GM21526 (cell line): ENCODE results near the gene PI4KA.
"Not testable (repeated sequence)": the region's sequence is repeated elsewhere in the genome, so short reads cannot be mapped to it uniquely, and the experiment has no call there.

Experiments used
- ATAC-seq: cut with Tn5 transposase; IDR thresholded peaks from one replicate; pipeline ENCODE4 v1.9.1; 2021; ENCODE audit warnings: moderate library complexity; ENCODE audit not compliant: unreplicated experiment, low FRiP score

PI4KA gene

GRCh38 chr22:20671409-20672081, 187.1 kb downstream of the PI4KA start:
- no peak for ATAC-seq

DNA sequence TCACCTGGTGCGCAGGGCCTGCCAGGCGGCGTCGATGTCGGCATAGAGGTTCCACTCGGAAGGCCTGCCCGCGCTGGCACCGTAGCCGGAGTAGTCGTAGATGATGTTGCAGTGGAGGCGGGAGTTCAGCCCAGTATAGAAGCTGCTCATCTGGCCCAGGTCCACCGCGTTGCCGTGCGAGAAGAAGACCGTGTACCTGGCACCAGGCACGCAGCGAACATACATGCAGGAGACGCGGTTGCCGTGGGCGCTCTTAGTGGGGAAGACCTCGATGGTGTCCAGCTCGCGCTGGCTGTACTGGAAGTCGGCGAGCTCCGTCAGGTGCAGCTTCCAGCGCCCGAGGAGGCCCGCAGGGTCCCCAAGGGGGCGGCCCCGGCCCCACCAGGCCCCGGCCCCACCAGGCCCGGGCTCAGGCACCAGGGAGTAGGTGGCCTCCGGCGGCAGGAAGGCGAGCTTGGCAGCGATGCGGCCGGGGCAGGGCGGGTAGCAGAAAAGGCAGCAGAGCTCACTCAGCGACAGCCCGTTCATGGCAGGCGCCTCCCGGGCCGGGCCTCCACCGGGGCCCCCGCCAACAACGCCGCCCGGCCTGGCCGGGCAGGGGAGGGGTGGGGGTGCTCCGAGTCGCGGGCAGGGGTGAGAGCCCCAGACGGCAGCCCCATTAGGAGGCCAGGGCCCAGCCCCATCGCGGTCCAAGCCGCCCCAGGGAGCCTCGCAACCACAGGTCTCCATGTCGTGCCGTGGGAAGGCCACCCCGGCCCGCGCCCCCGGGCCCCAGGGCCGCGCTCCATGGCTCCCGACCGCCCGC, 188.0 kb downstream of the PI4KA start:
- not testable (repeated sequence) for ATAC-seq

GRCh38 chr22:20669884-20670283, 188.7 kb downstream of the PI4KA start:
- not testable (repeated sequence) for ATAC-seq

GRCh38 chr22:20669471-20669870, 189.1 kb downstream of the PI4KA start:
- not testable (repeated sequence) for ATAC-seq

- not testable (repeated sequence) for ATAC-seq
These were observed 189.8 kb downstream of the PI4KA start for GRCh38 chr22:20668769-20669168.

DNA sequence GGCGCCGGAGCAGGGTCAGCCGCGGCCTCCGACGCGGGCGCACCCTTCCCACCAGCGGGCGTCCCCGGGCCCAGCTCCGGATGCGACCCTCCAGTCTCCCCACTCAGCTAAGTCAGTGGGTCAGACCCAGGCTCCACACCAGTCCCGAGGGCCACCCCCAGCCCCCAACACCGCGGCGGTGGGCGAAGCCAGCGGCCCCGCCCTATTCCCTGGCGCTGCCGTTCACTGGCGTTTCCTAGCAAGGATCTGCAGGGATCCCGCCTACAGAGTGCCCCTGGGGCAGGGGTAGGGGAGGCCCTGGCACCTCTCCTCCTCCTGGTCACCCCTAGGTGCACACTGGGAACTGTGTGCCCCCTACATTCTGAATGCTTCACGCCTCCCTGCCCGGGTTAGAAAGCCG, 190.4 kb downstream of the PI4KA start:
- not testable (repeated sequence) for ATAC-seq

GRCh38 chr22:20667548-20667947, 191.1 kb downstream of the PI4KA start:
- ATAC-seq, result not testable (repeated sequence)

DNA sequence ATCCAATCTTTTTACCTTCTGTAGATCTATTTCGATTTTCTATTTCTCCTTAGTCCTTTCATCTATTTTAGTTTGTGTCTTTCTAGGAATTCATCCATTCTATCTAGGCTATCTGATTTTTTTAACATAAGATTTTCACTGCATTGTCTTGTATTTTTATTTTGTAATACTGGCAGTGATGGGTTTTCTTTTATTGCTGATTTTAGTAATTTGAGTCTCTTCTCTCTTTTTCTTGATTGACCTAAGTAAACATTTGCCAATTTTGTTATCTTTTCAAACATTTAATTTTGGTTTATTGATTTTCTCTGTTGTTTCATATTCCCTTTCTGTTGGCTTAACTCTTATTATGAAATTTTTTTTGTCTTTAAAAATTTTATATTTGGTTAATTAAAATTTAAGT, 192.1 kb downstream of the PI4KA start:
- ATAC-seq, result no peak

DNA sequence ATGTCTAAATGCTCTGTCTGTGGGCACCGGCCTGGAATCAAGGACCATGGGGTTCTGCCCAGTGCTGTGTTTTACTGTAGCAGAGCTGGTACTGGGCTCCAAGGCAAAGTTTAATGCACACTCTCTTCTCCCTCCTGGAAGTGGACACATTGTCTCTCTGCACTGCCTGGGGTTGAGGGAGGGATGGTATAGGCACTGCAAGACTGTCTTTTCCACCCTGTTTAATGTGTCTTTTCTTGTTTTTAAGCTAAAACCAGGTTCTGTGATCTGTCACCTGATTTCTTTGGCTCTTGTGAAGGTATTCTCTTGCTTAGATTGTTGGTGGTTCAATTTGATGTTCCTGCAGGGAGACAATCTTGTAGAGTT, 194.0 kb downstream of the PI4KA start:
- no peak for ATAC-seq

DNA sequence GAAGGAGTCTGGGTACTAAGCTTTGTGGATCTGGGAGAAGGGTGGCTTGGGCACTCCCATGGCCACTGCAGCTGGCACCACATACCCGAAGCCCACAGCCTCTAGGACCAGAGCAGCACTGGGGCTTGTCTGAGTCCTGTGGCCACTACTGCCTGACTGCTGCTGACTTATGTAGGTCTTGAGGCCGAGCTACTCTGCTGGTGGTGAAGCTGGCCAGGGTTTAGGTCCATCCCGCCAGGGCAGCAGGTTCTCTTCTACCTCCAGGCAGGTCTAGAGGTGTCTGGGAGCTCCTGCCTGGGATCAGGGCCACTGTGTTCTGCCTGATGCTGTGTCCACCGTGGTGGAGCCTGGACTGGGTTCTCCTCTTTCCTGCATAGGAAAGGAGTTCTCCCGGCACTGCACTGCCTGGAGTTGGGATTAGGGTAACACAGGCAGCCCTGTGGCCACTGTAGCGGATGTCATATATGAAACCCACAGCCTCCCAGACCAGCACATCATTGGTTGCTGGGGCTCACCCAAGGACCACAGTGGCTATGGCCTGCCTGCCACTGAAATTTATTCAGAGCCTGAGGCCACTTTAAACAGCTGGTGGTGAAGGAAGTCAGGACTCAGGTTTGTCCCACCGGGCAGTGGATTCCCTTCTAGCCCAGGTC, 194.5 kb downstream of the PI4KA start:
- ATAC-seq, result no peak

DNA sequence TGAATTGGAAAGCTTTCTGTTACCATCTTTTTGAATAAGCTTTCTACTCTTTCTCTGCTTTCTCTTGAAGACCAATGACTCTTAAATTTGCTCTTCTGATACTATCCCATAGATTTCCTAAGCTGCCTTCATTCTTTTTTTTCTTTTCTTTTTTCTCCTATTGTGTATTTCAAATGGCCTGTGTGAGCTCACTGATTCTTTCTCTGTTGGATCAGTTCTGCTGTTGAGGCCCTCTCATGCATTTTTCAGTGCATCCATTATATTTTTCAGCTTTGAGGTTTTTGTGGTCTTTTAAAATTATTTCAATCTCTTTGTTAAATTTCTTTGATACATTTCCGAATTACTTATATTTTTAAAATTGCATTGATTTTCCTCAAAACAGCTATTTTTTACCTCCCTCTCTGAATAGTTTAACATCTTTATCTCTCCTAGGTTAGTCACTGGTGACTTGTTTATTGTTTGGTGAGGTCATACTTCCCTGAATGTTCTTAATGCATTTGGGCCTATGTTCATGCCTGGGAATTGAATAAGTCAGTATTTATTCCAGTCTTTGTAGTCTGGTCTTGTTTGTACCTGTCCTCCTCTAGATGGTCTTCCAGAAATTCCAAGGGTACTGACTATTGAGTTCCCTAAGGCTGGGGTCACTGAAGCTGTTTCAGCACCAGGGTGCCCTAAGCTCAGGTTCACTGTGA, 195.3 kb downstream of the PI4KA start:
- ATAC-seq, result no peak

- not testable (repeated sequence) for ATAC-seq
These were observed 196.0 kb downstream of the PI4KA start for GRCh38 chr22:20662524-20663036.

- ATAC-seq, result no peak
These were observed 197.1 kb downstream of the PI4KA start for GRCh38 chr22:20661473-20661872.

- no peak for ATAC-seq
These were observed 198.1 kb downstream of the PI4KA start for GRCh38 chr22:20660441-20661054.

DNA sequence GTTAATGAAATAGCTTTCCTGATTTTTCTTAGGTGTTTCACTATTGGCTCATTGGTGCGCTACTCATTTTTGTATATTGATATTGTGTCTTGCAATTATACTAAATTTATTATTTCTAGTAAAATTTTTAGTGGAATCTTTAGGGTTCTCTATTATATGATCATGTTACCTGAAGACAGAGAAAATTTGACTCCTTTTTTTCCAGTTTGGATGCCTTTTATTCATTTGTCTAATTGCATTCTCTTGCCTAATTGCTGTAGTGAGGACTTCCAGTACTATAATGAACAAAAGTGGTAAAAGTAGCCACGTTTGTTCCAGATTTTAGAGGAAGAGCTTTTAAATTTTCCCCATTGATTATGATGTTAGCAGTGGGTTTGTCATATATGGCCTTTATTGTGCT, 198.7 kb downstream of the PI4KA start:
- ATAC-seq, result no peak

- no peak for ATAC-seq
These were observed 199.4 kb downstream of the PI4KA start for GRCh38 chr22:20659258-20659657.

DNA sequence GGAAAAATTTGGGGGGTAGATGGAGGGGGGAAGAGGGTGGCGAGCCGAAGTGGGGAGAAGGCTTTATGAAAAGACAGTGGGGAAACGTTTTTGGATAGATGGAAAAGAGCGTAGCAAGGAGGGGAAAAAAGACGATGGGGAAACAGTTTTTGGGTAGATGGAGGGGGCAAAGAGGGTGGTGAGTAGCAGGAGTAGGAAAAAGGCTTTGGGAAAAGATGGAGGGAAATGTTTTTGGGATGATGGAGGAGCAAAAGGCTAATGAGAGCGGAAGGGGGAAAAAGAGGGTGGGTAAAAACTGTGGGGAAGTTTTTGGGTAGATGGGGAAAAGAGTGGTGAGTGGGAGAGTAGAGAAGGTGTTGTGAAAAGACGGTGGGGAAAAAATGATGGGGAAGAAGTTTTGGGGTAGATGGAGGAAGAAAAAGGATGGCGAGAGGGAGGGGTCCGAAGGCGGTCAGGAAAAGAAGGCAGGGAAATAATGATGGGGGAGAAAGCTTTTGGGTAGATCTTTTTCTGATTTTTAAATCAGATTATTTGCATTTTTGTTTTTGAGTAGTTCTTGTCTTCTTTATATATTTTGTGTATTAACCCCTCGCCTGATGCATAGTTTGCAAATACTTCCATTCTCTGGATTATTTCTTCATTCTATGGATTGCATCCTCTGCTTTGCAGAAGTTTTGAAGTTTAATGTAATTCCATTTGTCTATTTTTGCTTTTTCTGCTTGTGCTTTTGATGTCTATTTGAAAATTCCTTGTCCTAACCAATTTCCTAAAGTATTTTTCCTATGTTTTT, 200.0 kb downstream of the PI4KA start:
- ATAC-seq, result no peak

DNA sequence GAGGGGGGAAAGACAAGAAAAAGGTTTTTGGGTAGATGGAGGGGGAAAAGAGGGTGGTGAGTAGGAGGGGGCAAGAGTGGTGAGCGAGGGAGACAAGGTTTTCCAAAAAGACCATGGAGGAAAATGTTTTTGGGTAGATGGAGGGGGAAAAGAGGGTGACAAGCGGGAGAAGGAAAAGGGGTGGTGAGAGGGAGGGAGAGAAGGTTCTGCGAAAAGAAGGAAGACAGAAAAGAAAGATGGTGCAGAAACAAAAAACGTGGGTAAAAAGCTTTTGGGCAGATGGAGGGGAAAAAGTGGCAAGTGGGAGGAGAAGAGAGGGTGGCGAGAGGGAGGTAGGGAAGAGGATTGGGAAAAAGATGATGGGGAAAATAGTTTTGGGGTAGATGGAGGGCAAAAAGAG, 200.6 kb downstream of the PI4KA start:
- ATAC-seq, result no peak
